ENCODE data around the gene HLA-B. TPM values are rescaled to one million over a fixed set of nuclear protein-coding genes. Genes with fewer than 3 reads are reported as not detected.
A peak's percentile ranks its signal among the peaks of the same experiment; 100 is the strongest.

HLA-B gene
- total RNA-seq, 1 experiment from 2014 or later: 55.4 TPM

DNA sequence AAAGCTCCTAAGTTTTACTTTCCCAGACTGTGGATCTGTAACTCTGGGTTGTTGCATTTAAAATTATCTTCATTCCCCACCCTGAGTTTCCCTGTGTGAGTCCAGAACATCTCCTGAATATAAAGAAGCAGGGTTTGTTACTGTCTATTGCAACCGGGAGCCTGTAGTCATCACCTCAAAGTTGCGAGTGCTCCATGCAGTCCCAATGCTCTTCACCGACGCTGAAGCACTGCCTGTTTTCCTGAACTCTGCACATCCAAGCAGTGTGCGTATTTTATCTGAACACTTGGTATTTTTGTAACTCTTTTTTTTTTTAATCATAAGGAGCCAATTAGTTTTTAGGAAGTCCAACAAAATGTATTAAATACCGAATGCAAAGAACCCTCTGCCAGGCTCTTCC, 907 bp upstream of the HLA-B start:
- H3K27ac ChIP-seq (ENCODE audit: low read length): no peak overlapping the region
- CTCF ChIA-PET: interaction anchor here (0.6 kb wide), 1 partner anchor 9 kb away, joined by 3 read pairs; no protein-coding TSS in a partner anchor
- H3K4me3 ChIP-seq (ENCODE audit: low read length): no peak overlapping the region
- no peak for TF ChIP-seq EZH2phosphoT487 (IDR thresholded peaks at IDR 0.05; ENCODE audit: borderline replicate concordance, low read length)
- TF ChIP-seq, protein P1, sequence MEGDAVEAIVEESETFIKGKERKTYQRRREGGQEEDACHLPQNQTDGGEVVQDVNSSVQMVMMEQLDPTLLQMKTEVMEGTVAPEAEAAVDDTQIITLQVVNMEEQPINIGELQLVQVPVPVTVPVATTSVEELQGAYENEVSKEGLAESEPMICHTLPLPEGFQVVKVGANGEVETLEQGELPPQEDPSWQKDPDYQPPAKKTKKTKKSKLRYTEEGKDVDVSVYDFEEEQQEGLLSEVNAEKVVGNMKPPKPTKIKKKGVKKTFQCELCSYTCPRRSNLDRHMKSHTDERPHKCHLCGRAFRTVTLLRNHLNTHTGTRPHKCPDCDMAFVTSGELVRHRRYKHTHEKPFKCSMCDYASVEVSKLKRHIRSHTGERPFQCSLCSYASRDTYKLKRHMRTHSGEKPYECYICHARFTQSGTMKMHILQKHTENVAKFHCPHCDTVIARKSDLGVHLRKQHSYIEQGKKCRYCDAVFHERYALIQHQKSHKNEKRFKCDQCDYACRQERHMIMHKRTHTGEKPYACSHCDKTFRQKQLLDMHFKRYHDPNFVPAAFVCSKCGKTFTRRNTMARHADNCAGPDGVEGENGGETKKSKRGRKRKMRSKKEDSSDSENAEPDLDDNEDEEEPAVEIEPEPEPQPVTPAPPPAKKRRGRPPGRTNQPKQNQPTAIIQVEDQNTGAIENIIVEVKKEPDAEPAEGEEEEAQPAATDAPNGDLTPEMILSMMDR (conservative IDR thresholded peaks at IDR 0.05; ENCODE audit: low read depth, low read length): no peak
- TF ChIP-seq EZH2 (IDR thresholded peaks at IDR 0.05; ENCODE audit: low read length, unreplicated experiment): no peak
- H3K9me2 ChIP-seq (replicated peaks; ENCODE audit: low read length): no peaks in the 10 kb centered on the region
- H2AFZ ChIP-seq (ENCODE audit: low read length): no peak overlapping the region
- no peaks in the 10 kb centered on the region for H3K9me3 ChIP-seq (ENCODE audit: low read length)
- H3K27me3 ChIP-seq (ENCODE audit: low read length): peaks cover 12% of the 10 kb centered on the region; the same call in 1 of the 2 replicates
- no peak overlapping the region for H3K9ac ChIP-seq (ENCODE audit: low read length)
- no TSS peak for BruUV-seq (replicated peaks)
- ATAC-seq: no peak
- H3K36me3 ChIP-seq (ENCODE audit: low read depth, low read length): no peaks in the 10 kb centered on the region
- POLR2A ChIA-PET (ENCODE audit: unreplicated experiment): no interaction called here
- H3K4me1 ChIP-seq (ENCODE audit: insufficient read depth, low read length): no peaks in the 10 kb centered on the region
- DNase-seq: no peak
- H4K20me1 ChIP-seq (ENCODE audit: low read length): no peaks in the 10 kb centered on the region
- intact Hi-C loops (cut with micrococcal nuclease): loop anchor here (5.0 kb wide), 1 partner anchor 86 kb away; the partner anchor contains the start of gene HLA-C
- no peak overlapping the region for H3K4me2 ChIP-seq (ENCODE audit: low read length)
- H3F3A ChIP-seq (ENCODE audit: low read length, unreplicated experiment): no peaks in the 10 kb centered on the region
- H3K79me2 ChIP-seq (ENCODE audit: low read length): no peaks in the 10 kb centered on the region

DNA sequence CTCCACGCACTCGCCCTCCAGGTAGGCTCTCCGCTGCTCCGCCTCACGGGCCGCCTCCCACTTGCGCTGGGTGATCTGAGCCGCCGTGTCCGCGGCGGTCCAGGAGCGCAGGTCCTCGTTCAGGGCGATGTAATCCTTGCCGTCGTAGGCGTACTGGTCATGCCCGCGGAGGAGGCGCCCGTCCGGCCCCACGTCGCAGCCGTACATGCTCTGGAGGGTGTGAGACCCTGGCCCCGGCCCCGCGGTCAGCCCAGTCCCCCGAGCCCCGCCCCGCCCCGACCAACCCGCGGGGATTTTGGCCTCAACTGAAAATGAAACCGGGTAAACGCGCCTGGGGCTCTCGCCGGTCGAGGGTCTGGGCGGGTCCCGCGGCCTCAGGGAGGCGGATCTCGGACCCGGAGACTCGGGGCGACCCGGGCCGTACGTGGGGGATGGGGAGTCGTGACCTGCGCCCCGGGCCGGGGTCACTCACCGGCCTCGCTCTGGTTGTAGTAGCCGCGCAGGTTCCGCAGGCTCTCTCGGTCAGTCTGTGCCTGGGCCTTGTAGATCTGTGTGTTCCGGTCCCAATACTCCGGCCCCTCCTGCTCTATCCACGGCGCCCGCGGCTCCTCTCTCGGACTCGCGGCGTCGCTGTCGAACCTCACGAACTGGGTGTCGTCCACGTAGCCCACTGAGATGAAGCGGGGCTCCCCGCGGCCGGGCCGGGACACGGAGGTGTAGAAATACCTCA, 598 bp downstream of the HLA-B start:
- Histone ChIP-seq H3K36me3 (ENCODE audit: low read depth, low read length) (no peaks in the 10 kb centered on the region), H3K4me1 (ENCODE audit: insufficient read depth, low read length) (no peaks in the 10 kb centered on the region), H3K4me2 (ENCODE audit: low read length) (peak overlapping the region; percentile 91), H3K27me3 (ENCODE audit: low read length) (no peaks in the 10 kb centered on the region), H3K4me3 (ENCODE audit: low read length) (peak overlapping the region; percentile 87), H2AFZ (ENCODE audit: low read length) (peak overlapping the region; percentile 92), H3K9me2 (replicated peaks; ENCODE audit: low read length) (no peaks in the 10 kb centered on the region), H3K9ac (ENCODE audit: low read length) (peak overlapping the region; percentile 48), H3K9me3 (ENCODE audit: low read length) (no peaks in the 10 kb centered on the region), H3F3A (ENCODE audit: low read length, unreplicated experiment) (no peaks in the 10 kb centered on the region), H3K27ac (ENCODE audit: low read length) (no peak overlapping the region), H3K79me2 (ENCODE audit: low read length) (no peaks in the 10 kb centered on the region), H4K20me1 (ENCODE audit: low read length) (no peaks in the 10 kb centered on the region)
- no peak for TF ChIP-seq EZH2 (IDR thresholded peaks at IDR 0.05; ENCODE audit: low read length, unreplicated experiment)
- TF ChIP-seq EZH2phosphoT487 (IDR thresholded peaks at IDR 0.05; ENCODE audit: borderline replicate concordance, low read length): no peak
- TF ChIP-seq, protein P1 (conservative IDR thresholded peaks at IDR 0.05; ENCODE audit: low read depth, low read length): no peak
- intact Hi-C loops (cut with micrococcal nuclease): loop anchor here (5.0 kb wide), 1 partner anchor 84 kb away; the partner anchor contains the start of gene HLA-C
- BruUV-seq (replicated peaks): no TSS peak
- ATAC-seq (peak; percentile 72), DNase-seq (peak; percentile 9)
- CTCF ChIA-PET: no interaction called here
- POLR2A ChIA-PET (ENCODE audit: unreplicated experiment): no interaction called here

DNA sequence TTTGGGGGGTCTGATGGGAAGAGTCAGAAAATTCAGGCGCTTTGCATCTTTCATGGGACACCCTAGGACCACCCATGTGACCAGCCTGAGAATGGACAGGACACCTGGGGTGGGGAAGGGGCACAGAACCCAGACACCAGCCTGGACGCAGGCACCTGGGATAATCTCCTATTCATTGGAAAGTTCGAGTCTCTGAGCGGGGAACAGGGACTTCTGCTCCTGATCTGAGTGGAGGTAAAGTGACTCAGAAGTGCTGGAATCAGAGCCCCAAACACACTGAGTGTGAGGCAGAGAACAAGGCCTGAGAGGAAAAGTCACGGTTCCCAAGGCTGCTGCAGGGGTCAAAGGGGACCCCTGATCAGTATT, 1.4 kb downstream of the HLA-B start:
- ATAC-seq (no peak), DNase-seq (no peak)
- Histone ChIP-seq H3K27ac (ENCODE audit: low read length) (no peak overlapping the region), H3K9me3 (ENCODE audit: low read length) (no peaks in the 10 kb centered on the region), H2AFZ (ENCODE audit: low read length) (peak overlapping the region; percentile 64; the same call in 1 of the 2 replicates), H3F3A (ENCODE audit: low read length, unreplicated experiment) (no peaks in the 10 kb centered on the region), H3K79me2 (ENCODE audit: low read length) (no peaks in the 10 kb centered on the region), H4K20me1 (ENCODE audit: low read length) (no peaks in the 10 kb centered on the region), H3K9me2 (replicated peaks; ENCODE audit: low read length) (no peaks in the 10 kb centered on the region), H3K4me3 (ENCODE audit: low read length) (peak overlapping the region; percentile 87), H3K4me1 (ENCODE audit: insufficient read depth, low read length) (no peaks in the 10 kb centered on the region), H3K36me3 (ENCODE audit: low read depth, low read length) (no peaks in the 10 kb centered on the region), H3K27me3 (ENCODE audit: low read length) (no peaks in the 10 kb centered on the region), H3K9ac (ENCODE audit: low read length) (no peak overlapping the region), H3K4me2 (ENCODE audit: low read length) (peak overlapping the region; percentile 91)
- intact Hi-C loops (cut with micrococcal nuclease): loop anchor here (5.0 kb wide), 1 partner anchor 83 kb away; the partner anchor contains the start of gene HLA-C
- TF ChIP-seq EZH2phosphoT487 (IDR thresholded peaks at IDR 0.05; ENCODE audit: borderline replicate concordance, low read length): no peak
- TF ChIP-seq EZH2 (IDR thresholded peaks at IDR 0.05; ENCODE audit: low read length, unreplicated experiment): no peak
- TF ChIP-seq, protein P1 (conservative IDR thresholded peaks at IDR 0.05; ENCODE audit: low read depth, low read length): no peak
- ChIA-PET POLR2A (ENCODE audit: unreplicated experiment) (no interaction called here), CTCF (no interaction called here)
- BruUV-seq (replicated peaks): TSS peak; percentile 48

All from PC-3 (cell line).